Right atrium auricular region (tissue), 2 donors: ENCODE results near the gene TAC1. TPM values are rescaled to one million over a fixed set of nuclear protein-coding genes. Genes with fewer than 3 reads are reported as not detected.
A peak's percentile ranks its signal among the peaks of the same experiment; 100 is the strongest.

ENCODE experiments used
- DNase-seq: peaks from one replicate; pipeline ENCODE4 v3.0.0-alpha.2; 2019; ENCODE audit warnings: low spot score
- H3K27ac ChIP-seq, 2 donors: fragments of 200-600 bp; sonication (generic); 1 replicate in 1 of 2; 2 replicates in 1 of 2; pipeline ENCODE4 v1.5.1; 2016 to 2019
- H3K27me3 ChIP-seq, 2 donors: fragments of 200-600 bp; sonication (generic); one replicate each; pipeline versions ENCODE4 v1.5.1 to v1.6.0; 2017 to 2019
- H3K36me3 ChIP-seq: fragments of 200-600 bp; sonication (generic); one replicate; pipeline ENCODE4 v1.5.1; 2016
- H3K4me1 ChIP-seq, 2 donors: fragments of 200-600 bp; sonication (generic); one replicate each; pipeline versions ENCODE4 v1.5.1 to v1.6.0; 2017 to 2019
- H3K4me3 ChIP-seq, 2 donors: fragments of 200-600 bp; sonication (generic); 1 replicate in 1 of 2; 2 replicates in 1 of 2; pipeline ENCODE4 v1.5.1; 2017 to 2019; ENCODE audit warnings: mild to moderate bottlenecking in 1 of 2, moderate library complexity in 1 of 2
- H3K9me3 ChIP-seq, 2 donors: fragments of 200-600 bp; sonication (generic); one replicate each; pipeline ENCODE4 v1.5.1; 2019
- CTCF ChIP-seq, 2 donors: fragments of 200-600 bp; sonication (generic); IDR thresholded peaks; one replicate each; pipeline ENCODE4 v1.5.1; 2019; ENCODE audit warnings: antibody characterized with exemption in 2 of 2
- total RNA-seq, 2 donors: library from RNA; depleted of rRNA; stranded (reverse); fragments of >200 nt; gene quantifications; one replicate each; pipeline ENCODE4 v1.1.0, GENCODE V29; 2016

TAC1 gene
- total RNA-seq: not detected

GRCh38 chr7:97731736-97732564, at the start of gene TAC1:
Gene TAC1 (plus strand): TSS chr7:97732086. CDS start chr7:97732613, 527 bp downstream.
- peak within 1 kb of the TSS in 1 of 2 donors; percentile 28 for H3K4me3 ChIP-seq
- peaks cover 14 to 16% of the 10 kb centered on the region in 2 donors for H3K27me3 ChIP-seq
- DNase-seq: no peak

GRCh38 chr7:97685952-97686351, 45.9 kb upstream of the TAC1 start:
- TF ChIP-seq CTCF (IDR thresholded peaks at IDR 0.05): no peak
- no peak for DNase-seq
- Histone ChIP-seq H3K4me3 (no peak overlapping the region), H3K9me3 (no peaks in the 10 kb centered on the region), H3K27ac (no peak overlapping the region), H3K4me1 (no peaks in the 10 kb centered on the region), H3K27me3 (no peaks in the 10 kb centered on the region), H3K36me3 (no peaks in the 10 kb centered on the region)

More at GRCh38 chr7:97731736-97732564, at the start of gene TAC1:
- Histone ChIP-seq H3K36me3 (no peaks in the 10 kb centered on the region), H3K27ac (no peak within 1 kb of the TSS), H3K9me3 (no peaks in the 10 kb centered on the region), H3K4me1 (peaks cover 0 to 25% of the 10 kb centered on the region in 2 donors)
- no peak for TF ChIP-seq CTCF (IDR thresholded peaks at IDR 0.05)

- H3K27ac ChIP-seq: no peak overlapping the region
- H3K36me3 ChIP-seq: no peaks in the 10 kb centered on the region
- no peak for TF ChIP-seq CTCF (IDR thresholded peaks at IDR 0.05)
- H3K4me3 ChIP-seq: no peak overlapping the region
- H3K9me3 ChIP-seq: no peaks in the 10 kb centered on the region
- H3K27me3 ChIP-seq: no peaks in the 10 kb centered on the region
- H3K4me1 ChIP-seq: no peaks in the 10 kb centered on the region
- DNase-seq: no peak
Observed at GRCh38 chr7:97693586-97693985, 38.3 kb upstream of the TAC1 start.

- DNase-seq: no peak
- no peak overlapping the region for H3K27ac ChIP-seq
- no peak for TF ChIP-seq CTCF (IDR thresholded peaks at IDR 0.05)
- no peak overlapping the region for H3K4me3 ChIP-seq
- H3K36me3 ChIP-seq: no peaks in the 10 kb centered on the region
- no peaks in the 10 kb centered on the region for H3K4me1 ChIP-seq
- no peaks in the 10 kb centered on the region for H3K9me3 ChIP-seq
- H3K27me3 ChIP-seq: no peaks in the 10 kb centered on the region
Observed at GRCh38 chr7:97694355-97694754, 37.5 kb upstream of the TAC1 start.

GRCh38 chr7:97697396-97697795, 34.5 kb upstream of the TAC1 start:
- DNase-seq: no peak
- Histone ChIP-seq H3K27me3 (no peaks in the 10 kb centered on the region), H3K36me3 (no peaks in the 10 kb centered on the region), H3K4me1 (no peaks in the 10 kb centered on the region), H3K4me3 (no peak overlapping the region), H3K27ac (no peak overlapping the region), H3K9me3 (no peaks in the 10 kb centered on the region)
- no peak for TF ChIP-seq CTCF (IDR thresholded peaks at IDR 0.05)
